HEK293T (cell line): ENCODE measurements around the gene EXD3.
"Not testable (repeated sequence)": the region's sequence is repeated elsewhere in the genome, so short reads cannot be mapped to it uniquely, and the experiment has no call there.

Experiments used
- ARNT ChIP-seq: fragments of 450-650 bp; IDR thresholded peaks from 2 replicates; pipeline ENCODE4 v1.6.1; 2017; ENCODE audit warnings: mild to moderate bottlenecking
- ELF4 ChIP-seq: fragments of 450-650 bp; IDR thresholded peaks from 2 replicates; pipeline ENCODE4 v1.6.1; 2017; ENCODE audit warnings: antibody characterized with exemption
- FOXK2 ChIP-seq: fragments of 450-650 bp; IDR thresholded peaks from 2 replicates; pipeline ENCODE4 v1.6.1; 2016; ENCODE audit warnings: mild to moderate bottlenecking
- HDGF ChIP-seq: fragments of 450-650 bp; IDR thresholded peaks from 2 replicates; pipeline ENCODE4 v1.6.1; 2017; ENCODE audit warnings: antibody characterized with exemption, borderline replicate concordance
- LEF1 ChIP-seq: fragments of 450-650 bp; IDR thresholded peaks from 2 replicates; pipeline ENCODE4 v1.6.1; 2017; ENCODE audit warnings: mild to moderate bottlenecking, borderline replicate concordance
- PKNOX1 ChIP-seq: fragments of 450-650 bp; IDR thresholded peaks from 2 replicates; pipeline ENCODE4 v1.6.1; 2016
- SP1 ChIP-seq: fragments of 450-650 bp; IDR thresholded peaks from 2 replicates; pipeline ENCODE4 v1.6.1; 2017
- TARDBP ChIP-seq: fragments of 450-650 bp; IDR thresholded peaks from 2 replicates; pipeline ENCODE4 v1.6.1; 2016
- ZNF384 ChIP-seq: fragments of 450-650 bp; IDR thresholded peaks from 2 replicates; pipeline ENCODE4 v1.6.1; 2016

GRCh38 chr9:137262173-137262908 is 160.6 kb downstream of the EXD3 start:
- TF ChIP-seq ARNT, TARDBP, SP1, PKNOX1, ZNF384, FOXK2, LEF1, ELF4, HDGF: not testable (repeated sequence)
